GM12874 (cell line): ENCODE measurements around the gene OTULIN.

Experiments used
- TF ChIP-seq, protein P1 (sequence below): IDR thresholded peaks from 2 replicates; pipeline ENCODE4 v1.5.1; 2011; ENCODE audit warnings: low read depth, mild to moderate bottlenecking, control low read depth, low read length, moderate library complexity; ENCODE audit not compliant: insufficient read depth

The OTULIN gene

GRCh38 chr5:14706615-14707021 lies 42.1 kb downstream of the OTULIN start:
- TF ChIP-seq, protein P1, sequence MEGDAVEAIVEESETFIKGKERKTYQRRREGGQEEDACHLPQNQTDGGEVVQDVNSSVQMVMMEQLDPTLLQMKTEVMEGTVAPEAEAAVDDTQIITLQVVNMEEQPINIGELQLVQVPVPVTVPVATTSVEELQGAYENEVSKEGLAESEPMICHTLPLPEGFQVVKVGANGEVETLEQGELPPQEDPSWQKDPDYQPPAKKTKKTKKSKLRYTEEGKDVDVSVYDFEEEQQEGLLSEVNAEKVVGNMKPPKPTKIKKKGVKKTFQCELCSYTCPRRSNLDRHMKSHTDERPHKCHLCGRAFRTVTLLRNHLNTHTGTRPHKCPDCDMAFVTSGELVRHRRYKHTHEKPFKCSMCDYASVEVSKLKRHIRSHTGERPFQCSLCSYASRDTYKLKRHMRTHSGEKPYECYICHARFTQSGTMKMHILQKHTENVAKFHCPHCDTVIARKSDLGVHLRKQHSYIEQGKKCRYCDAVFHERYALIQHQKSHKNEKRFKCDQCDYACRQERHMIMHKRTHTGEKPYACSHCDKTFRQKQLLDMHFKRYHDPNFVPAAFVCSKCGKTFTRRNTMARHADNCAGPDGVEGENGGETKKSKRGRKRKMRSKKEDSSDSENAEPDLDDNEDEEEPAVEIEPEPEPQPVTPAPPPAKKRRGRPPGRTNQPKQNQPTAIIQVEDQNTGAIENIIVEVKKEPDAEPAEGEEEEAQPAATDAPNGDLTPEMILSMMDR, result no peak

DNA sequence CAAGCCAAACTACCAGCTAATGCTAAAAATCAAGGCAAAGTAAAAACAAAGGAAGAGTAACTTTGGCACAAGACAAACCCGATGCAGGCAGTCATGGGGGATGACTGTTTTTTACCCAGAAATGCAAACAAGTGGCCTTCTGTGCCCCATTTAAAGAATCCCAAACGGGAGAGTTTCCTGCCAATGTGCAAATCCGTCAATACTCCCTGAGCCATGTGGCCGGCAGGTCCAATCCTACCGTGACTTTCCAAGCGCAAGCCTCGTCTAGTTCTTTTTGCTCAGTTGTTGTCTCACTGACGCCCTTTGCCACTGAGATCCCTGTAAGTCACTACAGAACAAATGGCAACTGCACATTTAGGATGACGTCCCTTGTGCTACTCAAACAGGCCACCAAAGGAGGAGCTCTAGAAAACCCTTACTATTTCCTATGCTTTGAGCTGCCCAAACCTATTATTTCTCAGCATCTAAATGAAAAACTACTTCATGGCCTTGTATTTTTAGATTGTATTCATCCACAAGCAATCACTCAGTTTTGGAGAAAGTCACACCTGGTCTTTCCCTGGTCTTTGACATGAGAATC lies 43.4 kb downstream of the OTULIN start:
- TF ChIP-seq, protein P1, result no peak

DNA sequence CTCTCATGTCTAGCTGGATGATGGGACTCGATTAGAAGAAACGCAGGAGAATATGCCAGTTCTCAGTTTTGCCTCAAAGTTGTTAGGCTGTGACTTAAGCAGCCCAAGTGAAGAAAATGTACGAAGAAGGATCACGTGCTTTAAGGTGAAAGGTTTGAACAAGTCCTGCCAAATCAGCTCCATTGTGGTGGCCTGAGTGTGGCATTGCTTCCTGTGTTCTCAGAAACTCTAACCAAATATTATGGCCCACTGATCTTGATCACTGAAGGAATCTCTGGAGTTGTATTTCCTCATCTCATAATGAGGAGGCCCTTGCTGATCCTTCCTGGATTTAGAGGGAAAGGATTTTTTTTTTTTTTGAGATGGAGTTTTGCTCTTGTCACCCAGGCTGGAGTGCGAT lies 44.0 kb downstream of the OTULIN start:
- TF ChIP-seq, protein P1, result no peak

GRCh38 chr5:14710313-14710994 lies 45.9 kb downstream of the OTULIN start:
- TF ChIP-seq, protein P1, result no peak

GRCh38 chr5:14712131-14712530 lies 47.6 kb downstream of the OTULIN start:
- TF ChIP-seq, protein P1, result no peak

DNA sequence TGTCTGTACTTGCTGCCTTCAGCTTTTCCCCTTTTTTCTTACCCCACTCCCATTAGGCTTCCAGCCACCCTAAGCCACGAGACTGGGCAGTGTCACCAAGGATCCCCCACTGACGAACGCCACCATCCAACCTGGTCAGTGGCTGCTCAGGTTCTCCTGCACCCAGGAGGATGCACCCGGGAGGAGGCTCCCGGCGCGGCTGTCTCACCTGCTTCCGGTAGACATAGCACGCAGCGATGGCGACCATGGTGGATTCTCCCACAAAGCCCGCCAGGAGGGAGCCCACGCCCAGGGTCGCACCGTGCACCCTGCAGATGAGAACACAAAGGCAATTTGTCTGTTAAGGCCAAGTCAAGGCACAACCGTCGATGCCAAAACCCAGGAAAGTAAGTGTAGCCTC lies 48.1 kb downstream of the OTULIN start:
- TF ChIP-seq, protein P1, result no peak

DNA sequence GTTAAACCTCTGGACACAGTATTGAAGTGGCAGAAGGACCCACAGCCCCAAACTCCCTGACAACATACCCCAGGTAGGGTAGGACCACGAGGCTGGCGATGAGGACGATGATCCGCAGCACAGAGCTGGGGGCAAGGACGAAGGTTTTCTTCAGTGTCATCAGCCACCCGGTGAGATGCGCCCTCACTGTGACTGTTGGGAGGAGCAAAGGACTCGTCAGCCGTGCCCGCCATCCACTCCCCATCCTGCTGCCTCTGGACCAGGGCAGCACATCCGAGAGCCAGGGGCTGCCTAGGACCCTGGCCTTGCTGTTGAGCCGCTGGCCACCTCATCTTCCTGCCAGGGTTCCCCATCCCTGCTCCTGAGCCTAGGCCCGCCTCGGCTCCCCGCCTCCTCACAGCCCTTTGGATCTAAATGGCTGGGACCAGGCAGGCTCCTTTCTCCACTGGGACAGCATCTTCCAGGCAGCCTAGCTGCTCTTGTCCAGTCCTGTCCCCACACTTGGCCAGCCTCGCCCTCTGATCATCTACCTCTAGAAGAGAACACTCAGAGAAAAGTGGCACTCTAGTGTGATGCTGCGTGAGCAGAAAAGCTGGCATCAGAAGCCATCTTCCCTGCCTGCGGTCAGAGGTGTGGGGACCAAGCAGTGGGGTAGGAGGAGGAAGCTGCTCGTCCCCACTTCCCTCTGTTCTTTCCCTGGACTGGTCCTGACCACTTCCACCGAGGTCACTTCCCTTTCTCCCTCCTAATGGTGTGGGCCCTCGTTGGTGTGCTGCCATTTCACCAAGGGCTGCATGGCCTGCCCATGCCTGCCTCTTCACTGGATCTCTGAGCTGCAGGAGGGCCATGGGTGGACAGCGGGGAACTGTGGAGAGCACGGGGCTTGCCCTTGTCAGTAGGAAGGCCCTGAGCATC lies 49.2 kb downstream of the OTULIN start:
- TF ChIP-seq, protein P1, result no peak
